ENCODE data around the gene ARPC2. TPM values are rescaled to one million over a fixed set of nuclear protein-coding genes. Genes with fewer than 3 reads are reported as not detected.

The ARPC2 gene
- total RNA-seq, 3 donors from 2014 or later (not counting 1 experiment from before 2014, with no cell fraction given) = 824 to 880 (median 830) TPM

DNA sequence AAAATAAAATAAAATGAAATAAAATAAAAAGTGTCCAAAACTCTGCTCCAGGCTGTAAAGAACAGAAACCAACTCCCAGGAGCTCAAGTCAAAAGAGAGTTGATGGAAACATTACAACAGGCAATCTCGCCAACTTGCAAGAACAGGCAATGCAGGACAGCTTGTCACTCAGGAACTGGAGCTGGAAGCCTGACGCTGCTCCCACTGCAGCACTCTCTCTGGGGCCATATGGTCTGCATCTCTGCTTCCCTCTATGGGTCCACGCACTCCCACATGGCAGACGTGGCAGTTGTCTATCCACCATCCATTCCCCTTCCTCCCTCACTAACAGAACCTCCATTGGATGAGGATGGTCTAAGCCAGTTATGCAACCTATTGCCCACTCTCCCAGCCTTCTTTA is 23.3 kb upstream of the ARPC2 start:
- Histone ChIP-seq H3K27ac (ENCODE audit: low read length) (no peak overlapping the region), H3K4me3 (ENCODE audit: low read length) (no peak overlapping the region), H3K4me1 (ENCODE audit: control insufficient read depth, insufficient read depth, low read length) (no peaks in the 10 kb centered on the region), H3K36me3 (ENCODE audit: control insufficient read depth, insufficient read depth, low read length) (no peaks in the 10 kb centered on the region), H3K9me3 (ENCODE audit: control insufficient read depth, insufficient read depth, low read length) (no peaks in the 10 kb centered on the region), H3K27me3 (ENCODE audit: control insufficient read depth, insufficient read depth, low read length) (no peaks in the 10 kb centered on the region)
- ATAC-seq (no peak), DNase-seq (no peak)
- Mint-ChIP-seq H3K9me3 (no peaks in the 10 kb centered on the region), H3K27ac (no peak overlapping the region), H3K27me3 (ENCODE audit: low read depth in 2 of 2) (peaks cover 4 to 6% of the 10 kb centered on the region in 2 donors), H3K36me3 (no peaks in the 10 kb centered on the region), H3K4me1 (peaks cover 0 to 1% of the 10 kb centered on the region in 2 donors), H3K4me3 (no peak overlapping the region)
- TF ChIP-seq, protein P1, sequence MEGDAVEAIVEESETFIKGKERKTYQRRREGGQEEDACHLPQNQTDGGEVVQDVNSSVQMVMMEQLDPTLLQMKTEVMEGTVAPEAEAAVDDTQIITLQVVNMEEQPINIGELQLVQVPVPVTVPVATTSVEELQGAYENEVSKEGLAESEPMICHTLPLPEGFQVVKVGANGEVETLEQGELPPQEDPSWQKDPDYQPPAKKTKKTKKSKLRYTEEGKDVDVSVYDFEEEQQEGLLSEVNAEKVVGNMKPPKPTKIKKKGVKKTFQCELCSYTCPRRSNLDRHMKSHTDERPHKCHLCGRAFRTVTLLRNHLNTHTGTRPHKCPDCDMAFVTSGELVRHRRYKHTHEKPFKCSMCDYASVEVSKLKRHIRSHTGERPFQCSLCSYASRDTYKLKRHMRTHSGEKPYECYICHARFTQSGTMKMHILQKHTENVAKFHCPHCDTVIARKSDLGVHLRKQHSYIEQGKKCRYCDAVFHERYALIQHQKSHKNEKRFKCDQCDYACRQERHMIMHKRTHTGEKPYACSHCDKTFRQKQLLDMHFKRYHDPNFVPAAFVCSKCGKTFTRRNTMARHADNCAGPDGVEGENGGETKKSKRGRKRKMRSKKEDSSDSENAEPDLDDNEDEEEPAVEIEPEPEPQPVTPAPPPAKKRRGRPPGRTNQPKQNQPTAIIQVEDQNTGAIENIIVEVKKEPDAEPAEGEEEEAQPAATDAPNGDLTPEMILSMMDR (IDR thresholded peaks at IDR 0.05) = no peak
- 93% methylated on average over 4 of the region's 4 CpGs for WGBS (ENCODE audit: insufficient coverage)
- intact Hi-C loops (cut with micrococcal nuclease) = no loop called here

DNA sequence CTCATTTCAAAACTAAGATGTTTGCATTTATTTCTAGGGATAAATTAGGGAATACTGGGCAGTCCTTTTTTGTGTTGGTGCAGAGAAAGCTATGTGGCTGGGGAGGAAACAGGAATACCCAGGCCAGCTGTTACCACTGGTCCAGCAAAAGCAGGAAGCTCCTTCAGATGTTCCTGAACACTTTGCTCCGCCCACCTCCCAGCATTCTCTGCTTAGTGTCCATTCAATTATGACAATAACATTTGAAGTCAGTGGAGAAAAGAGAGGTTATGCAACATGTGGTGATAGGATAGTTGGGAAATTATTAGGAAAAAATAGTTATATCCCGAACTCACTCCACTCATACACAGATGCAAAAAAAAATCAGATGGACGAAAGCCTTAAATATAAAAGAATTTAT is 22.1 kb upstream of the ARPC2 start:
- DNase-seq (no peak), ATAC-seq (no peak)
- Mint-ChIP-seq H3K4me3 (no peak overlapping the region), H3K27me3 (ENCODE audit: low read depth in 2 of 2) (peaks cover 9 to 12% of the 10 kb centered on the region in 2 donors), H3K9me3 (no peaks in the 10 kb centered on the region), H3K36me3 (no peaks in the 10 kb centered on the region), H3K4me1 (peaks cover 0 to 5% of the 10 kb centered on the region in 2 donors), H3K27ac (no peak overlapping the region)
- Histone ChIP-seq H3K27me3 (ENCODE audit: control insufficient read depth, insufficient read depth, low read length) (no peaks in the 10 kb centered on the region), H3K36me3 (ENCODE audit: control insufficient read depth, insufficient read depth, low read length) (no peaks in the 10 kb centered on the region), H3K4me1 (ENCODE audit: control insufficient read depth, insufficient read depth, low read length) (no peaks in the 10 kb centered on the region), H3K27ac (ENCODE audit: low read length) (no peak overlapping the region), H3K9me3 (ENCODE audit: control insufficient read depth, insufficient read depth, low read length) (no peaks in the 10 kb centered on the region), H3K4me3 (ENCODE audit: low read length) (no peak overlapping the region)
- intact Hi-C loops (cut with micrococcal nuclease) = no loop called here
- no CpG with 5 or more reads among the region's 3 CpGs for WGBS (ENCODE audit: insufficient coverage)
- TF ChIP-seq, protein P1 (IDR thresholded peaks at IDR 0.05) = no peak

DNA sequence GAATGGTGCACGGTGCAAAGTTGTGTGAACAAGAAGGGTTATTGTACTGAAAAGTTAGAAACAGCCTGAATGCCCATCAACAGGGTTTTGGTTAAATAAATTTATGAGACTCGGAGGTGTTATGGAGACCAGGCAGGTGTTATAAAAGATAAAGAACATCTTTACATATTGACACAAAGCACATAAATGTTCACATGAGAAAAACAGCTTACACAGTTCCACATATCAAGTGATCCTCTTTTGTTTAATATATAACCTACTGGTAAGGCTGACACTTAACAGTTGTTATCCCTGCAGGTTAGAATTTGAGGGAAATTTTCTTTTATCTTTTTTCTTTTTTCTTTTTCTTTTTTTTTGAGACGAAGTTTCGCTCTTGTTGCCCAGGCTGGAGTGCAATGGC is 20.0 kb upstream of the ARPC2 start:
- Mint-ChIP-seq H3K27me3 (ENCODE audit: low read depth in 2 of 2) (peaks cover 9 to 12% of the 10 kb centered on the region in 2 donors), H3K4me1 (peaks cover 0 to 5% of the 10 kb centered on the region in 2 donors), H3K9me3 (no peaks in the 10 kb centered on the region), H3K4me3 (no peak overlapping the region), H3K27ac (no peak overlapping the region), H3K36me3 (no peaks in the 10 kb centered on the region)
- Histone ChIP-seq H3K9me3 (ENCODE audit: control insufficient read depth, insufficient read depth, low read length) (no peaks in the 10 kb centered on the region), H3K4me3 (ENCODE audit: low read length) (no peak overlapping the region), H3K27ac (ENCODE audit: low read length) (no peak overlapping the region), H3K36me3 (ENCODE audit: control insufficient read depth, insufficient read depth, low read length) (no peaks in the 10 kb centered on the region), H3K27me3 (ENCODE audit: control insufficient read depth, insufficient read depth, low read length) (no peaks in the 10 kb centered on the region), H3K4me1 (ENCODE audit: control insufficient read depth, insufficient read depth, low read length) (no peaks in the 10 kb centered on the region)
- DNase-seq = no peak
- TF ChIP-seq, protein P1 (IDR thresholded peaks at IDR 0.05) = no peak
- intact Hi-C loops (cut with micrococcal nuclease) = no loop called here
- 95% methylated on average over 3 of the region's 4 CpGs for WGBS (ENCODE audit: insufficient coverage)
- no peak for ATAC-seq

DNA sequence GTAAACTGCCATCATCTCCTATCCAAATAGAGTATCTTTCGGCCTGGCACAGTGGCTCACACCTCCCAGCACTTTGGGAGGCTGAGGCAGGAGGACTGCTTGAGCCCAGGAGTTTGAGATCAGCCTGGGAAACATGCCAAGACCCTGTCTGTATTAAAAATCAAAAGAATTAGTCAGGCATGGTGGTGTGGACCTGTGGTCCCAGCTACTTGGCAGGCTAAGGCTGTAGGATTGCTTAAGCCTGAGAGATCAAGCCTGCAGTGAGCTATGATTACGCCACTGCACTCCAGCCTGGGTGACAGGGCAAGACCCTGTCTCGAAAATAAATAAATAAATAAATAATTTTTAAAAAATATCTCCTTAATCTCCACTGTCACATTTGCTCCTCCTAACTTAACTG is 14.7 kb upstream of the ARPC2 start:
- intact Hi-C loops (cut with micrococcal nuclease) = no loop called here
- H3K27ac ChIP-seq (ENCODE audit: low read length) = no peak overlapping the region

More for the DNA sequence above, 14.7 kb upstream of the ARPC2 start:
- peaks cover 0 to 5% of the 10 kb centered on the region in 2 donors for H3K4me1 Mint-ChIP-seq
- H3K36me3 Mint-ChIP-seq = no peaks in the 10 kb centered on the region
- peaks cover 7 to 9% of the 10 kb centered on the region in 2 donors for H3K27me3 Mint-ChIP-seq (ENCODE audit: low read depth in 2 of 2)
- WGBS (ENCODE audit: insufficient coverage) = 86% methylated on average over 2 of the region's 3 CpGs
- TF ChIP-seq, protein P1 (IDR thresholded peaks at IDR 0.05) = no peak
- H3K27ac Mint-ChIP-seq = no peak overlapping the region
- no peak for DNase-seq
- ATAC-seq = no peak
- H3K9me3 Mint-ChIP-seq = no peaks in the 10 kb centered on the region
- Histone ChIP-seq H3K4me3 (ENCODE audit: low read length) (no peak overlapping the region), H3K27me3 (ENCODE audit: control insufficient read depth, insufficient read depth, low read length) (no peaks in the 10 kb centered on the region), H3K4me1 (ENCODE audit: control insufficient read depth, insufficient read depth, low read length) (no peaks in the 10 kb centered on the region), H3K9me3 (ENCODE audit: control insufficient read depth, insufficient read depth, low read length) (no peaks in the 10 kb centered on the region), H3K36me3 (ENCODE audit: control insufficient read depth, insufficient read depth, low read length) (no peaks in the 10 kb centered on the region)
- no peak overlapping the region for H3K4me3 Mint-ChIP-seq
